Activated T-helper 17 cell treated with anti-CD3 and anti-CD28 coated beads, Interleukin-2, amount 50 U/mL, for 72 hours (primary cell): Measurements from ENCODE around the gene OR52E4. TPM values are rescaled to one million over a fixed set of nuclear protein-coding genes. Genes with fewer than 3 reads are reported as not detected.

Experiments used
- ATAC-seq: fragments of 150-1000 bp; cut with Tn5 transposase; replicated peaks from 2 replicates; pipeline ENCODE4 v1.10.0; 2021; ENCODE audit warnings: mild to moderate bottlenecking, moderate library complexity
- H3K27ac Mint-ChIP-seq: one replicate; pipeline ENCODE4 v1.8.0; 2022; ENCODE audit warnings: mixed read lengths
- H3K27me3 Mint-ChIP-seq: one replicate; pipeline ENCODE4 v1.8.0; 2022; ENCODE audit warnings: mixed read lengths
- H3K36me3 Mint-ChIP-seq: one replicate; pipeline ENCODE4 v1.8.0; 2022; ENCODE audit warnings: low read depth, mild to moderate bottlenecking, mixed read lengths
- H3K4me1 Mint-ChIP-seq: one replicate; pipeline ENCODE4 v1.8.0; 2022; ENCODE audit warnings: mixed read lengths
- H3K4me3 Mint-ChIP-seq: one replicate; pipeline ENCODE4 v1.8.0; 2022; ENCODE audit warnings: mild to moderate bottlenecking, mixed read lengths
- H3K9me3 Mint-ChIP-seq: one replicate; pipeline ENCODE4 v1.8.0; 2022; ENCODE audit warnings: mixed read lengths
- total RNA-seq, 2 donors: library from RNA; stranded (reverse); gene quantifications; one replicate each; pipeline ENCODE4 v1.2.3, GENCODE V29; 2022

OR52E4 gene
- not detected for total RNA-seq

DNA sequence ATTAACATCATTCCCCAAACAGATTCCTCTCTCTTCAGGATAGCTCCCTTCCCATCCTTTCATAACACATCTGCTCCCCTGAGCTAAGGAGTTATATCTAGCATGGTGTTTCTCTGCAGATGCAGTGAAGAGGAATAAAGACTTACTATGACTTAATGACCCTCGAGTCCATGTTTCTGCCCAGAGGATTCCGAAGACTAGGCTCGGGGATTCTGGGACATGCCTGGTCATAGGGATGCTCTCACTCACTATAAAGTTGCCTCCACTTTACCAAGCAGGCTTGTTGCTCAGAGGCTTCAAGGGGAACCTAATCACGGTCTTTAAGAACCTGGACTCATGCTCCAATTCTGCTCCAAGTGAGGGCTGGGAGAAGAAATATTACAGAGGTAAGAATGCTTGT, at the start of gene OR52E4:
Gene OR52E4 (plus strand): TSS at position 301 of the 400 bp plus-strand sequence. CDS start 3,664 bp downstream, outside the sequence.
- ATAC-seq: no peak
- Mint-ChIP-seq H3K27me3 (peaks cover 7% of the 10 kb centered on the region), H3K36me3 (no peaks in the 10 kb centered on the region), H3K9me3 (no peaks in the 10 kb centered on the region), H3K4me1 (no peaks in the 10 kb centered on the region), H3K4me3 (no peak within 1 kb of the TSS), H3K27ac (no peak within 1 kb of the TSS)

DNA sequence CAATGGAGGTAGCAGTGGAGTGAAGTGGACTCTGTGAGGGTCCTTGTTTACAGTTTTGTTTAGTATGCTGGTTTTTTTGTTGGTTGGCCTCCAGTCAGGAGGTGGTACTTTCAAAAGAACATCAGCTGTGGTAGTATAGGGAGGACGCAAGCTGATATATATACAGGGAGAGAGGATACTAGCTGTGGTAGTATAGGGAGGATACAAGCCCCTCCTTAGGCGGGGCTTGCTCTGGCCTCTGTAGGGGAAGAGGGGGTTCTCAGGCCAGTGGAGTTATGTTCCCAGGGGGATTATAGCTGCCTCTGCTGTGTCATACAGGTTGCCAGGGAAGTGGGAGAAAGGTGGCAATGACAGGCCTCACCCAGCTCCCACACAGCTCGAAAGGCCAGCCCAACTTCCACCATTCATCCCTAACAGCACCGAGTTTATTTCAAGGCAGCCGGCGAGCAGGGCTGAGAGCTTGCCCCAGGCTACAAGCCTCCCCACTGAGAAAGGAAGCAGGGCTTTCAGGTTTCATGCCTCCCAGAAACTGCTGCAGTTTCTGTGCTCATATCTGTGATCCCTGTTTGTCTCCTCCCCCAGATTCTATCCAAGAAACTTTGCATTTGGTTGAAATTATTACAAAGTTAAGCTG, 49.1 kb upstream of the OR52E4 start:
- no peak overlapping the region for H3K27ac Mint-ChIP-seq
- no peaks in the 10 kb centered on the region for H3K9me3 Mint-ChIP-seq
- H3K36me3 Mint-ChIP-seq: no peaks in the 10 kb centered on the region
- no peaks in the 10 kb centered on the region for H3K4me1 Mint-ChIP-seq
- peaks cover 3% of the 10 kb centered on the region for H3K27me3 Mint-ChIP-seq
- no peak for ATAC-seq
- H3K4me3 Mint-ChIP-seq: no peak overlapping the region

DNA sequence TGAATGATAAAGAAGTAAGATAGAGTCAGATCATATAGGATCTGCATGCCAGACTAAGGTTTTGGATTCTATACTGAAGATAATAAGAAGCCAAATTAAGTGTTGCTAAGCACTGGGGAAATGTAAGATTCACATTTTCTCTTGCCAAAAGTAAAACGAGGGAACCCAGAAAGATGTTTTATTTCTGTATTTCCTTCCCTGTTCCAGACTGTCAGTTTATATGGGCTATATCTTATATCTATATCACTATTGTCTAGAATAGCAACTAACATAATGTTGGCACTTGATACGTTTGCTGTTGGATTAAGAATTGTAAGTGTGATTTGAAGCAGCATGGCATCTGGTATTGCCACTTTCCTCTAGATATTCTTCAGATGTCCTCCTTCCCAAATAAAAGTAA, 47.0 kb upstream of the OR52E4 start:
- H3K4me1 Mint-ChIP-seq: no peaks in the 10 kb centered on the region
- H3K36me3 Mint-ChIP-seq: no peaks in the 10 kb centered on the region
- H3K4me3 Mint-ChIP-seq: no peak overlapping the region
- no peak for ATAC-seq
- peaks cover 9% of the 10 kb centered on the region for H3K27me3 Mint-ChIP-seq
- H3K27ac Mint-ChIP-seq: no peak overlapping the region
- no peaks in the 10 kb centered on the region for H3K9me3 Mint-ChIP-seq

DNA sequence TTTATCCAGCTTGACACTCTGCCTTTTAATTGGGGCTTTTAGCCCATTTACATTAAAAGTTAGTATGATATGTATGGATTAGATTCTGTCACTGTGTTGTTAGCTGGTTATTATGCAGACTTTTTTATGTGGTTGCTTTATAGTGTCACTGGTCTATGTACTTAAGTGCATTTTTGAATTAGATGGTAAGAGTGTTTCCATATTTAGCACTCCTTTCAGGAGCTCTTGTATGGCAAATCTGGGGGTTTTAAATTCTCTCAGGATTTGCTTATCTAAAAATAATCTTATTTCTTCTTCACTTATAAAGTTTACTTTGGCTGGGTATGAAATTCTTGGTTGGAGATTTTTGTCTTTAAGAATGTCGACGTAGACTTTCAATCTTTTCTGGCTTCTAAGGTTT, 42.7 kb upstream of the OR52E4 start:
- Mint-ChIP-seq H3K27me3 (peaks cover 21% of the 10 kb centered on the region), H3K4me3 (no peak overlapping the region), H3K4me1 (no peaks in the 10 kb centered on the region), H3K36me3 (no peaks in the 10 kb centered on the region), H3K27ac (no peak overlapping the region), H3K9me3 (no peaks in the 10 kb centered on the region)
- no peak for ATAC-seq

DNA sequence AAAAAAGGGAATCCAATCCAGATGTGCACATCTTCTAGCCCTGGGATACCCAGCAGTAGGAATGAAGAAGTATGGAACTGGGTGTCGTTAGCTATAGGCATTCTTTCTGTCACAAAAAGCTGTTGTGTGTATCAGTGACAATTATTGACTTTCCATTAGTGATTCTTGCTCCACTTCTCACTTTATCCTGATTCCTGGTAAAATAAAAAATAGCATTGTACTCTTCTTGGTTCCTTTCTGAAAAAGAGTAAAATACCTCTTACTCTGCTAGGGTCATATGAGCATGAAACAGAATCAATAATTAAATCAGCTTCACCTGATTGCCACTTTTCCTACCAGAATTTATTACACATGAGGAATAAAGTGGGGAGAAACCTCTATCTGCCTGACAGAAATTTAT, 38.6 kb upstream of the OR52E4 start, which contains the start of gene OR52E6:
Gene OR52E6 (minus strand): TSS at position 101 of the 400 bp plus-strand sequence. CDS start 0 bp downstream, at position 101.
- no peak for ATAC-seq
- Mint-ChIP-seq H3K27me3 (peaks cover 21% of the 10 kb centered on the region), H3K9me3 (no peaks in the 10 kb centered on the region), H3K27ac (no peak within 1 kb of the TSS), H3K4me3 (no peak within 1 kb of the TSS), H3K36me3 (no peaks in the 10 kb centered on the region), H3K4me1 (no peaks in the 10 kb centered on the region)

DNA sequence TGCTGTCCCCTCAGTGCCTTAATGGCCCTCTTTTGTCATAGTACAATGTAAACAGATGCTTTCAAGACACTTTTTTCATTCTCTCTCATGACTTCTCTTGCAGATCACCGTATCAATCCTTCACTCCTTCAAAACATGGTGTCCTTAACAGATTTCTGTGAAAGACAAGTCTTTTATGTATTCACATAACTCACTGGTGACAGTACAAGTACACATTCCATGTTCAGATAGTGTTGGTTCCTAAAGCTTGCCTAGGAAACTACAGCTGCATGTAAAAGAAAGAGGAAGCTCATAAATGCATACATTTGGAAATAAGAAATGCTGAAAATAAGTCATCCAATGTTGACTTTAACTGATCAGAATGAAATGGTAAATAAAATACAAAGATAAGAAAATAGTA, 33.7 kb upstream of the OR52E4 start:
- no peak for ATAC-seq
- no peaks in the 10 kb centered on the region for H3K36me3 Mint-ChIP-seq
- H3K27me3 Mint-ChIP-seq: peaks cover 4% of the 10 kb centered on the region
- H3K4me1 Mint-ChIP-seq: no peaks in the 10 kb centered on the region
- H3K9me3 Mint-ChIP-seq: no peaks in the 10 kb centered on the region
- H3K4me3 Mint-ChIP-seq: no peak overlapping the region
- no peak overlapping the region for H3K27ac Mint-ChIP-seq

DNA sequence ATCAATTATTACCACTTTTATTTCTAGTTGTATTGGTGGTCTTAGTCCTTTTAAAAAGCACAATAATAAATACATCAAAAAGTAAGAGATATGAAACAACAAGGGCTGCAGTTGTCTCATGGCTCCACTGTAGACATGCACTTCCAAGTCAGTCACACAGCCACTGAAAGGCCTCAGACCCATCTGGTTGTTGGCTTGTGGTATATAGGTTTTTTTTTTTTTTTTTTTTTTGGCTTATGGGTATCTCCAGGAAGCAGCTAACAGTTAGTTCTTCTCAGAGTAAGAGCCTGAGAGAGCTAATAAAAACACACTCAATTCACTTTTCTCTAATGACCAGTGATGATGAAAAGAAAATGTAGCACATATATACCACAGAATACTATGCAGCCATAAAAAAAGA, 32.7 kb upstream of the OR52E4 start:
- Mint-ChIP-seq H3K36me3 (no peaks in the 10 kb centered on the region), H3K27ac (no peak overlapping the region), H3K9me3 (no peaks in the 10 kb centered on the region), H3K27me3 (peaks cover 4% of the 10 kb centered on the region), H3K4me3 (no peak overlapping the region), H3K4me1 (no peaks in the 10 kb centered on the region)
- no peak for ATAC-seq

DNA sequence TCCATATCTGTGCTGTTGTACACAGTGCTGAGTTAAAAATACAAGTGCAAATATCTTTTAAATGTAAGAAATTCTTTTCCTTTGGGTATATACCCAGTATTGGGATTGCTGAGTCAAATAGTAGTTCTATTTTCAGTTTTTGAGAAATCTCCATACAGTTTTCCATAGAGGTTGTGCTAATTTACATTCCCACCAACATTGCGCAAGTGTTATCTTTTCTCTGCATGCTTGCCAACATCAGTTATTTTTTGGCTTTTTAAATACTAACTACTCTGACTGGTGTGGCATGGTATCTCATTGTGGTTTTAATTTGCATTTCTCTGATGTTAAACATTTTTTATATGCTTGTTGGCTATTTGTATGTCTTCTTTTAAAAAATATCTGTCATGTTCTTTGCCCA, 29.4 kb upstream of the OR52E4 start:
- Mint-ChIP-seq H3K27me3 (peaks cover 13% of the 10 kb centered on the region), H3K4me3 (no peak overlapping the region), H3K27ac (no peak overlapping the region), H3K9me3 (no peaks in the 10 kb centered on the region), H3K36me3 (no peaks in the 10 kb centered on the region), H3K4me1 (no peaks in the 10 kb centered on the region)
- no peak for ATAC-seq

DNA sequence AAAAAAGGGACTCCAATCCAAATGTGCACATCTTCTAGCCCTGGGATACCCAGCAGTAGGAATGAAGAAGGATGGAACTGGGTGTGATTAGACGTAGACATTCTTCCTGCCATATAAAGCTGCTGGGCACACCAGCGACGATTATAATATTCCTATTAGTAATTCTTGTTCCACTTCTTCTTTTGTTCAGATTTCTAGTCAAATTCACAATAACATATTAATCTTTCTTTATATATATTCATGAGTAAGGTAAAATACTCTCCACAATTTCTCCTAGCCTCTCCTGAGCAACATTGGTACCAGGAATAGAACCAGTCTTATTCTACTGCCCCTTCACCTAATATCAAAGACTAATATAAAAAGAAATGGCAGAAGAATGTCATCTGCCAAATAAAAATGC, 22.8 kb upstream of the OR52E4 start, which contains the start of gene OR52E8:
Gene OR52E8 (minus strand): TSS at position 101 of the 400 bp plus-strand sequence. CDS start 0 bp downstream, at position 101.
- no peak for ATAC-seq
- Mint-ChIP-seq H3K27me3 (peaks cover 17% of the 10 kb centered on the region), H3K27ac (no peak within 1 kb of the TSS), H3K36me3 (no peaks in the 10 kb centered on the region), H3K4me3 (no peak within 1 kb of the TSS), H3K4me1 (no peaks in the 10 kb centered on the region), H3K9me3 (no peaks in the 10 kb centered on the region)

DNA sequence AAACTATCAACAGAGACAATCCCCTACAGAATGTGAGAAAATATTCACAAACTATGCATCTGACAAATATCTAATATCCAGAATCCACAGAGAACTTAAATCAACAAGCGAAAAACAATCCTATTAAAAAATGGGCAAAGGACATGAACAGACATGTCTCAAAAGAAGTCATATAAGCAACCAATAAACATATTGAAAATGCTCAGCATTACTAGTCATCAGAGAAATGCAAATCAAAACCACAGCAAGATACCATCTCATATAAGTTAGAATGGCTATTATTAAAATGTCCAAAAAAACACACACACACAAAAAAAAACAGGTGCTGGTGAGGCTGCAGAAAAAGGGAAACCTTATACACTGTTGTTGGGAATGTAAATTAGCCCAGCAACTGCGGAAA, 14.6 kb upstream of the OR52E4 start:
- H3K4me1 Mint-ChIP-seq: no peaks in the 10 kb centered on the region
- no peak for ATAC-seq
- no peak overlapping the region for H3K27ac Mint-ChIP-seq
- no peak overlapping the region for H3K4me3 Mint-ChIP-seq
- no peaks in the 10 kb centered on the region for H3K9me3 Mint-ChIP-seq
- H3K36me3 Mint-ChIP-seq: no peaks in the 10 kb centered on the region
- H3K27me3 Mint-ChIP-seq: peaks cover 28% of the 10 kb centered on the region

DNA sequence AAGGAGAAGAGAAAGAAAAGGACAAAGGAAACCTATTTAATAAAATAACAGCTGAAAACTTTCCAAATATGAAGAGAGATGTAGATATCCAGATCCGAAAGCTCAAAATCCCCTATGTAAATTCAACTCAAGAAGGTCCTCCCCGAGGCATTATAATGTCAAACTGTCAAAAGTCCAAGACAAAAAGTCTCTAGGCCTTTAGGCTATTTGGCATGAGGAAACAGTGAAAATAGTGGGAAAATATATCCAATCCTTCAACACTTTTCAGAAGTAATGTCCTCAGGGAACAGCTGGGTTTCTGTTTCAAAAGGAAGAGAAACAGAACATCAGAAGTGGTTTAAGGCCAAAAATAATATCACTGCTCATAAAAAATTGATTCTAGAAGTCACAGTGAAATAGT, 1.9 kb upstream of the OR52E4 start:
- Mint-ChIP-seq H3K36me3 (no peaks in the 10 kb centered on the region), H3K27ac (no peak overlapping the region), H3K4me1 (no peaks in the 10 kb centered on the region), H3K9me3 (peaks cover 4% of the 10 kb centered on the region), H3K4me3 (no peak overlapping the region), H3K27me3 (peaks cover 9% of the 10 kb centered on the region)
- ATAC-seq: no peak

DNA sequence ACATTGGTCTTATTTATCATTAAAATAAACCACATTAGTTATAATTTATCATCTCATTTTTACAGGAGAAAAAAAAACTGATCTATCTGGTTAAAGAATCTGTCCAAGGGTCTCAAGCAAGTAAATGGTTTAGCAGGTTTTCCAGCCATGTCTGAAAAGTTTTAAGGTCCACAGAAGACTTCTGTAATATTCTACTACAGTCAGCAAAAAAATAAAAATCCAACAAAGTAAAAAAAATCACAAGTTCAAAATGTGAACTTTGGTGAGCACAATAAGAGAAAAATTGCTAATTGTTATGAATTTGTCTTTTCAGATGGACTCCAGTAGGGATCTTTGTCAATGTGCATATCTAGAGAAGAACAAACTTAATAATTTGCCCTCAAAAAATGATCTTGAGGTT, 1.3 kb downstream of the OR52E4 start:
- Mint-ChIP-seq H3K27ac (no peak overlapping the region), H3K36me3 (no peaks in the 10 kb centered on the region), H3K4me3 (no peak overlapping the region), H3K27me3 (peaks cover 7% of the 10 kb centered on the region), H3K9me3 (no peaks in the 10 kb centered on the region), H3K4me1 (no peaks in the 10 kb centered on the region)
- ATAC-seq: no peak

DNA sequence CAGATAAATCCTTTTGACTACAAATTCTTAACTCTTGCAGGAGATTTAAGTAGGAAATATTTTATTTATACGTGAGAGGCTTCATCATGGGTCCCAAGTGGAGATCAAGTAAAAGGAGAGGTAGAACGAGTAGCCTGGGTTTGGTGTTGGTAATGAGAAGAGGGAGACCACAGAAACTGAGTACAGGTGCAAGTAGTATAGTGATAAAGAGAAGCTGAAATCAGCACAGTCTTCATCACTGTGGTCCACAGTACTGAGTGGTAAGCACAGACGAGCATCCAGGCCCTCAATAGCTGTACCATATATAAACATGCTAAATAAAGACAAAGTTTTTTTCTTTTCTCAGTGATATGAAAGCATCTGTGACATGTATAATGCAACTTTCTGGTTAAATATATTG, 6.7 kb downstream of the OR52E4 start:
- Mint-ChIP-seq H3K27me3 (peaks cover 10% of the 10 kb centered on the region), H3K27ac (no peak overlapping the region), H3K4me3 (no peak overlapping the region), H3K9me3 (no peaks in the 10 kb centered on the region), H3K4me1 (no peaks in the 10 kb centered on the region), H3K36me3 (no peaks in the 10 kb centered on the region)
- no peak for ATAC-seq

DNA sequence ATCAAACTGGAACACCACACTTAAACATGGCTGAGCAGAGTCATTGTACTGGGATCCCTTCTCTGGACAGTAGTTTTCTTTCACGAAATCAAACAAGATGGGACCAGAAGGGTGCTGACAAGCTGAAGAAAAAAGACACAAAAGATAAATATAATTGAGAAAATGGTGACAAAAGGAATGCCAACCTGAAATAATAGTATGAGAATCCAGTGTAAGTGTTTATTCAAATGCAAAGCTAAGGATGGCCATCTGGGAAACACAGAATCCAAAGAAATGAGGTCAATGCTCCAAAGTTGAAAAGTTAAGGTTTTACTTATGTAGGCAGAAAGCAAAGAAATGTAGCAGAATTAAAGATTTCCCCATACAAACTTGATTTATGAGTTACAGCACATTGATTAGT, 7.2 kb downstream of the OR52E4 start:
- Mint-ChIP-seq H3K27me3 (peaks cover 10% of the 10 kb centered on the region), H3K27ac (no peak overlapping the region), H3K9me3 (no peaks in the 10 kb centered on the region), H3K4me1 (no peaks in the 10 kb centered on the region), H3K4me3 (no peak overlapping the region), H3K36me3 (no peaks in the 10 kb centered on the region)
- ATAC-seq: no peak

DNA sequence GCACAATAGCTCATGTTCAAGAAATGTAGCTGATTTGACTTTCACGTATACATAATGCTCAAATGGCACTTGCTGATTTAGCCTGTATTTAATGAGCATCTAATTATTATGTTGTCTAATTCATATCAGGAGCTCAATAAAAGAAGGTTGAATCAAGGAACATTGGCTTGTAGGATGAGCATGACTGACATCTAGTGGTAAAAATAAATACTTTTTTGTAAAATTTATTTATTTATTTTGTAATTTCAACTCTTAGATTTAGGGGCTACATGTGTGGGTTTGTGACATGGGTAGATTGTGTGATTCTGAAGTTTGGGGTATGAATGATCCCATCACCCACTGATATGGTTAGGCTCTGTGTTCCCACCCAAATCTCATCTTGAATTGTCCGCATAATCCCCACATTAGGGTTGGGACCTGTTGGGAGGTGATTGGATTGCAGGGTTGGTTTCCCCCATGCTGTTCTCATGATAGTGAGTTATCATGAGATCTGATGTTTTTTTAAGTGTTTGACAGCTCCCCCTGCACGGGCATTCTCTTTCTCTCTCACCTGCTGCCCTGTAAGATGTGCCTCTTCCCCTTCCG, 10.9 kb downstream of the OR52E4 start:
- Mint-ChIP-seq H3K4me3 (no peak overlapping the region), H3K27me3 (peaks cover 11% of the 10 kb centered on the region), H3K36me3 (no peaks in the 10 kb centered on the region), H3K27ac (no peak overlapping the region), H3K4me1 (no peaks in the 10 kb centered on the region), H3K9me3 (no peaks in the 10 kb centered on the region)
- no peak for ATAC-seq
